ENCODE results near the gene PPFIA2. TPM values are rescaled to one million over a fixed set of nuclear protein-coding genes. Genes with fewer than 3 reads are reported as not detected.

PPFIA2 gene
- total and polyA plus RNA-seq, 10 of the 15 experiments (the other 5 are each of a cell fraction or from before 2014, with no cell fraction given) = 0.06 to 0.39 (median 0.18) TPM; not detected in 6

DNA sequence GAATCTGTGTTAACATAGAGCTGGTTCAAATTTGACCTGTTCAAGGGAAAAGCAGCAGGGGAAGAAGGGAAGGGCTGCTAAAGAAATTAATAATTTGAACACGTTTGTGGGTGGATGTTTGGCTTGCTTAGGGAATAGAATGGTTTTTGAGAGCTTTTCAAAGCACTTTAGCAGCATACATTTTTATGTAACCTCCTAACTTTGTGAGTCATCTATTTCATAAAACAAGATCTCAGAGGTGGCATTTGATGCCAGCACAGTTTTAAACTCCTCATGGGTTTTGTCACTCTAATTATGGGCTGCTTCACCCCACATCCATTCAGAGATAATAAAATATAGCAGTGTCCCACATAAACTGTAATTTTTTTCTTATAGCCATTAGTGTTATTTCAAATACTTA lies 537.5 kb downstream of the PPFIA2 start:
- in situ Hi-C loops (cut with MboI) = no loop called here
- TF ChIP-seq, protein P1, sequence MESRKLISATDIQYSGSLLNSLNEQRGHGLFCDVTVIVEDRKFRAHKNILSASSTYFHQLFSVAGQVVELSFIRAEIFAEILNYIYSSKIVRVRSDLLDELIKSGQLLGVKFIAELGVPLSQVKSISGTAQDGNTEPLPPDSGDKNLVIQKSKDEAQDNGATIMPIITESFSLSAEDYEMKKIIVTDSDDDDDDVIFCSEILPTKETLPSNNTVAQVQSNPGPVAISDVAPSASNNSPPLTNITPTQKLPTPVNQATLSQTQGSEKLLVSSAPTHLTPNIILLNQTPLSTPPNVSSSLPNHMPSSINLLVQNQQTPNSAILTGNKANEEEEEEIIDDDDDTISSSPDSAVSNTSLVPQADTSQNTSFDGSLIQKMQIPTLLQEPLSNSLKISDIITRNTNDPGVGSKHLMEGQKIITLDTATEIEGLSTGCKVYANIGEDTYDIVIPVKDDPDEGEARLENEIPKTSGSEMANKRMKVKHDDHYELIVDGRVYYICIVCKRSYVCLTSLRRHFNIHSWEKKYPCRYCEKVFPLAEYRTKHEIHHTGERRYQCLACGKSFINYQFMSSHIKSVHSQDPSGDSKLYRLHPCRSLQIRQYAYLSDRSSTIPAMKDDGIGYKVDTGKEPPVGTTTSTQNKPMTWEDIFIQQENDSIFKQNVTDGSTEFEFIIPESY (IDR thresholded peaks at IDR 0.05) = no peak
- TF ChIP-seq IRF4 (IDR thresholded peaks at IDR 0.05; ENCODE audit: low read depth, low read length) (no peak), RFX5 (IDR thresholded peaks at IDR 0.05; ENCODE audit: low read depth, low read length) (no peak), ZNF24 (IDR thresholded peaks at IDR 0.05) (no peak), NFYB (IDR thresholded peaks at IDR 0.05; ENCODE audit: insufficient read depth, low read depth, low read length) (no peak), ATF7 (IDR thresholded peaks at IDR 0.05; ENCODE audit: low read depth) (no peak), TCF7 (IDR thresholded peaks at IDR 0.05; ENCODE audit: borderline replicate concordance) (no peak), SIN3A (IDR thresholded peaks at IDR 0.05; ENCODE audit: low read depth, low read length) (no peak), SREBF1 (IDR thresholded peaks at IDR 0.05; ENCODE audit: low read length) (no peak), IKZF2 (IDR thresholded peaks at IDR 0.05) (no peak)
- TF ChIP-seq, protein P2, sequence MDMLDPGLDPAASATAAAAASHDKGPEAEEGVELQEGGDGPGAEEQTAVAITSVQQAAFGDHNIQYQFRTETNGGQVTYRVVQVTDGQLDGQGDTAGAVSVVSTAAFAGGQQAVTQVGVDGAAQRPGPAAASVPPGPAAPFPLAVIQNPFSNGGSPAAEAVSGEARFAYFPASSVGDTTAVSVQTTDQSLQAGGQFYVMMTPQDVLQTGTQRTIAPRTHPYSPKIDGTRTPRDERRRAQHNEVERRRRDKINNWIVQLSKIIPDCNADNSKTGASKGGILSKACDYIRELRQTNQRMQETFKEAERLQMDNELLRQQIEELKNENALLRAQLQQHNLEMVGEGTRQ (IDR thresholded peaks at IDR 0.05; ENCODE audit: borderline replicate concordance, low read depth, low read length) = no peak
- TF ChIP-seq, protein P3, sequence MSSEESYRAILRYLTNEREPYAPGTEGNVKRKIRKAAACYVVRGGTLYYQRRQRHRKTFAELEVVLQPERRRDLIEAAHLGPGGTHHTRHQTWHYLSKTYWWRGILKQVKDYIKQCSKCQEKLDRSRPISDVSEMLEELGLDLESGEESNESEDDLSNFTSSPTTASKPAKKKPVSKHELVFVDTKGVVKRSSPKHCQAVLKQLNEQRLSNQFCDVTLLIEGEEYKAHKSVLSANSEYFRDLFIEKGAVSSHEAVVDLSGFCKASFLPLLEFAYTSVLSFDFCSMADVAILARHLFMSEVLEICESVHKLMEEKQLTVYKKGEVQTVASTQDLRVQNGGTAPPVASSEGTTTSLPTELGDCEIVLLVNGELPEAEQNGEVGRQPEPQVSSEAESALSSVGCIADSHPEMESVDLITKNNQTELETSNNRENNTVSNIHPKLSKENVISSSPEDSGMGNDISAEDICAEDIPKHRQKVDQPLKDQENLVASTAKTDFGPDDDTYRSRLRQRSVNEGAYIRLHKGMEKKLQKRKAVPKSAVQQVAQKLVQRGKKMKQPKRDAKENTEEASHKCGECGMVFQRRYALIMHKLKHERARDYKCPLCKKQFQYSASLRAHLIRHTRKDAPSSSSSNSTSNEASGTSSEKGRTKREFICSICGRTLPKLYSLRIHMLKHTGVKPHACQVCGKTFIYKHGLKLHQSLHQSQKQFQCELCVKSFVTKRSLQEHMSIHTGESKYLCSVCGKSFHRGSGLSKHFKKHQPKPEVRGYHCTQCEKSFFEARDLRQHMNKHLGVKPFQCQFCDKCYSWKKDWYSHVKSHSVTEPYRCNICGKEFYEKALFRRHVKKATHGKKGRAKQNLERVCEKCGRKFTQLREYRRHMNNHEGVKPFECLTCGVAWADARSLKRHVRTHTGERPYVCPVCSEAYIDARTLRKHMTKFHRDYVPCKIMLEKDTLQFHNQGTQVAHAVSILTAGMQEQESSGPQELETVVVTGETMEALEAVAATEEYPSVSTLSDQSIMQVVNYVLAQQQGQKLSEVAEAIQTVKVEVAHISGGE (CRISPR knock-in tag; IDR thresholded peaks at IDR 0.05) = no peak
- TF ChIP-seq, protein P4, sequence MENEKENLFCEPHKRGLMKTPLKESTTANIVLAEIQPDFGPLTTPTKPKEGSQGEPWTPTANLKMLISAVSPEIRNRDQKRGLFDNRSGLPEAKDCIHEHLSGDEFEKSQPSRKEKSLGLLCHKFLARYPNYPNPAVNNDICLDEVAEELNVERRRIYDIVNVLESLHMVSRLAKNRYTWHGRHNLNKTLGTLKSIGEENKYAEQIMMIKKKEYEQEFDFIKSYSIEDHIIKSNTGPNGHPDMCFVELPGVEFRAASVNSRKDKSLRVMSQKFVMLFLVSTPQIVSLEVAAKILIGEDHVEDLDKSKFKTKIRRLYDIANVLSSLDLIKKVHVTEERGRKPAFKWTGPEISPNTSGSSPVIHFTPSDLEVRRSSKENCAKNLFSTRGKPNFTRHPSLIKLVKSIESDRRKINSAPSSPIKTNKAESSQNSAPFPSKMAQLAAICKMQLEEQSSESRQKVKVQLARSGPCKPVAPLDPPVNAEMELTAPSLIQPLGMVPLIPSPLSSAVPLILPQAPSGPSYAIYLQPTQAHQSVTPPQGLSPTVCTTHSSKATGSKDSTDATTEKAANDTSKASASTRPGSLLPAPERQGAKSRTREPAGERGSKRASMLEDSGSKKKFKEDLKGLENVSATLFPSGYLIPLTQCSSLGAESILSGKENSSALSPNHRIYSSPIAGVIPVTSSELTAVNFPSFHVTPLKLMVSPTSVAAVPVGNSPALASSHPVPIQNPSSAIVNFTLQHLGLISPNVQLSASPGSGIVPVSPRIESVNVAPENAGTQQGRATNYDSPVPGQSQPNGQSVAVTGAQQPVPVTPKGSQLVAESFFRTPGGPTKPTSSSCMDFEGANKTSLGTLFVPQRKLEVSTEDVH (IDR thresholded peaks at IDR 0.05; ENCODE audit: low read depth, partially characterized antibody) = no peak
- TF ChIP-seq, protein P5, sequence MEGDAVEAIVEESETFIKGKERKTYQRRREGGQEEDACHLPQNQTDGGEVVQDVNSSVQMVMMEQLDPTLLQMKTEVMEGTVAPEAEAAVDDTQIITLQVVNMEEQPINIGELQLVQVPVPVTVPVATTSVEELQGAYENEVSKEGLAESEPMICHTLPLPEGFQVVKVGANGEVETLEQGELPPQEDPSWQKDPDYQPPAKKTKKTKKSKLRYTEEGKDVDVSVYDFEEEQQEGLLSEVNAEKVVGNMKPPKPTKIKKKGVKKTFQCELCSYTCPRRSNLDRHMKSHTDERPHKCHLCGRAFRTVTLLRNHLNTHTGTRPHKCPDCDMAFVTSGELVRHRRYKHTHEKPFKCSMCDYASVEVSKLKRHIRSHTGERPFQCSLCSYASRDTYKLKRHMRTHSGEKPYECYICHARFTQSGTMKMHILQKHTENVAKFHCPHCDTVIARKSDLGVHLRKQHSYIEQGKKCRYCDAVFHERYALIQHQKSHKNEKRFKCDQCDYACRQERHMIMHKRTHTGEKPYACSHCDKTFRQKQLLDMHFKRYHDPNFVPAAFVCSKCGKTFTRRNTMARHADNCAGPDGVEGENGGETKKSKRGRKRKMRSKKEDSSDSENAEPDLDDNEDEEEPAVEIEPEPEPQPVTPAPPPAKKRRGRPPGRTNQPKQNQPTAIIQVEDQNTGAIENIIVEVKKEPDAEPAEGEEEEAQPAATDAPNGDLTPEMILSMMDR (IDR thresholded peaks at IDR 0.05 in 2 of 3, conservative IDR thresholded peaks at IDR 0.05 in 1 of 3; ENCODE audit: control insufficient read depth in 2 of 3, extremely low read depth in 1 of 3, insufficient read depth in 1 of 3, low read depth in 3 of 3, low read length in 3 of 3) = no peak

More for the DNA sequence above, 537.5 kb downstream of the PPFIA2 start:
- Histone ChIP-seq H3K27ac (ENCODE audit: control insufficient read depth, insufficient read depth) (no peak overlapping the region), H3K36me3 (ENCODE audit: control insufficient read depth in 2 of 2, insufficient read depth in 2 of 2, low read length in 1 of 2) (no peaks in the 10 kb centered on the region), H2AFZ (ENCODE audit: control insufficient read depth, low read depth, low read length) (no peak overlapping the region), H3K9me3 (replicated peaks; ENCODE audit: control insufficient read depth, insufficient read depth, low read length) (no peaks in the 10 kb centered on the region), H3K4me3 (no peak overlapping the region), H3K9ac (ENCODE audit: control insufficient read depth, insufficient read depth, low read length) (no peak overlapping the region), H4K20me1 (ENCODE audit: control insufficient read depth, insufficient read depth) (no peaks in the 10 kb centered on the region), H3K4me1 (ENCODE audit: control insufficient read depth, insufficient read depth, low read length) (no peaks in the 10 kb centered on the region), H3K79me2 (ENCODE audit: control insufficient read depth, insufficient read depth, low read length) (no peaks in the 10 kb centered on the region), H3K27me3 (replicated peaks in 1 of 2; ENCODE audit: control insufficient read depth in 2 of 2, insufficient read depth in 2 of 2, low read length in 1 of 2) (no peaks in the 10 kb centered on the region), H3K4me2 (ENCODE audit: control insufficient read depth, insufficient read depth) (no peak overlapping the region)
- FAIRE-seq (no peak), DNase-seq (ENCODE audit: low read depth, low spot score) (no peak), ATAC-seq (no peak)
- intact Hi-C loops (cut with micrococcal nuclease; ENCODE audit: unreplicated experiment) = no loop called here
- SMC1A ChIA-PET (ENCODE audit: uncharacterized antibody, unreplicated experiment) = no interaction called here
- no TSS peak for BruUV-seq (replicated peaks)
- RAD21 ChIA-PET (ENCODE audit: unreplicated experiment) = no interaction called here
- 0% methylated on average over 1 of the region's 1 CpG for WGBS (ENCODE audit: insufficient coverage, insufficient replicate concordance, low lambda C conversion rate, missing lambda C conversion rate)
- POLR2A ChIA-PET = no interaction called here
- CTCF ChIA-PET = interaction anchor here (0.7 kb wide), 1 partner anchor 1907 kb away, joined by 3 read pairs; no protein-coding TSS in a partner anchor

All from GM12878 (cell line).